ENCODE measurements around the gene HFE.
"Not testable (repeated sequence)": the region's sequence is repeated elsewhere in the genome, so short reads cannot be mapped to it uniquely, and the experiment has no call there.

The HFE gene

DNA sequence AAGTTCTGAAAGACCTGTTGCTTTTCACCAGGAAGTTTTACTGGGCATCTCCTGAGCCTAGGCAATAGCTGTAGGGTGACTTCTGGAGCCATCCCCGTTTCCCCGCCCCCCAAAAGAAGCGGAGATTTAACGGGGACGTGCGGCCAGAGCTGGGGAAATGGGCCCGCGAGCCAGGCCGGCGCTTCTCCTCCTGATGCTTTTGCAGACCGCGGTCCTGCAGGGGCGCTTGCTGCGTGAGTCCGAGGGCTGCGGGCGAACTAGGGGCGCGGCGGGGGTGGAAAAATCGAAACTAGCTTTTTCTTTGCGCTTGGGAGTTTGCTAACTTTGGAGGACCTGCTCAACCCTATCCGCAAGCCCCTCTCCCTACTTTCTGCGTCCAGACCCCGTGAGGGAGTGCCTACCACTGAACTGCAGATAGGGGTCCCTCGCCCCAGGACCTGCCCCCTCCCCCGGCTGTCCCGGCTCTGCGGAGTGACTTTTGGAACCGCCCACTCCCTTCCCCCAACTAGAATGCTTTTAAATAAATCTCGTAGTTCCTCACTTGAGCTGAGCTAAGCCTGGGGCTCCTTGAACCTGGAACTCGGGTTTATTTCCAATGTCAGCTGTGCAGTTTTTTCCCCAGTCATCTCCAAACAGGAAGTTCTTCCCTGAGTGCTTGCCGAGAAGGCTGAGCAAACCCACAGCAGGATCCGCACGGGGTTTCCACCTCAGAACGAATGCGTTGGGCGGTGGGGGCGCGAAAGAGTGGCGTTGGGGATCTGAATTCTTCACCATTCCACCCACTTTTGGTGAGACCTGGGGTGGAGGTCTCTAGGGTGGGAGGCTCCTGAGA, at the start of gene HFE:
Gene HFE (plus strand): TSS at position 146 of the 832 bp plus-strand sequence. CDS start 12 bp downstream, at position 158.
- no peak for DNase-seq (ENCODE audit: low read depth, low spot score)

GRCh38 chr6:26041946-26042345, 45.3 kb upstream of the HFE start:
- no peak for DNase-seq (ENCODE audit: low read depth, low spot score)

DNA sequence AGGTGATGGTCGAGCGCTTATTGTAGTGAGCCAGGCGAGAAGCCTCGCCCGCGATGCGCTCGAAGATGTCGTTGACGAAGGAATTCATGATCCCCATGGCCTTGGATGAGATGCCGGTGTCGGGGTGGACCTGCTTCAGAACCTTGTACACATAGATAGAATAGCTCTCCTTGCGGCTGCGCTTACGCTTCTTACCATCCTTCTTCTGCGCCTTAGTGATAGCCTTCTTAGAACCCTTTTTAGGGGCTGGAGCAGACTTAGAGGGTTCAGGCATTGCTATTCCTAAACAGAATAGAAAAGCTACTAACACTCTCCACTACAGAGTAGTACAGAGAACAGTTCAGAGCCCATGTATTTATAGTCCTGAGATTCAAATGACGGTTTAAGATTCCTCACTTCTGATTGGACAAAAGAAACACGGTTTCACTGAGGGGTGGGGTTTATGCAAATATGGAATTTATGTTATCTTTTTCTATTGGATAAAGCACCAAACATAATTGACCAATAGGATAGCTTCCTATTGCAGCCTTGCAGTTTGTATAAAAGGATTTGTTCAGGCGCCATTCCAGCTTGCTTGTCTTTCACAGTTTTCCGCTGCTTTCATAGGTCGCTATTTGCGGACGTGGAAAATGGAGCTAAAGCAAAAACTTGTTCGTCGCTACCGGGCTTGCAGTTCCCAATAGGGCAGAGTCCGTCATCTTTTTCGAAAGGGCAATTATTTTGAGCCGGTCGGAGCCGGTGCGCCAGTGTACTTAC, 43.7 kb upstream of the HFE start:
- DNase-seq (ENCODE audit: low read depth, low spot score): no peak

GRCh38 chr6:26044140-26045064, 42.8 kb upstream of the HFE start:
- no peak for DNase-seq (ENCODE audit: low read depth, low spot score)

DNA sequence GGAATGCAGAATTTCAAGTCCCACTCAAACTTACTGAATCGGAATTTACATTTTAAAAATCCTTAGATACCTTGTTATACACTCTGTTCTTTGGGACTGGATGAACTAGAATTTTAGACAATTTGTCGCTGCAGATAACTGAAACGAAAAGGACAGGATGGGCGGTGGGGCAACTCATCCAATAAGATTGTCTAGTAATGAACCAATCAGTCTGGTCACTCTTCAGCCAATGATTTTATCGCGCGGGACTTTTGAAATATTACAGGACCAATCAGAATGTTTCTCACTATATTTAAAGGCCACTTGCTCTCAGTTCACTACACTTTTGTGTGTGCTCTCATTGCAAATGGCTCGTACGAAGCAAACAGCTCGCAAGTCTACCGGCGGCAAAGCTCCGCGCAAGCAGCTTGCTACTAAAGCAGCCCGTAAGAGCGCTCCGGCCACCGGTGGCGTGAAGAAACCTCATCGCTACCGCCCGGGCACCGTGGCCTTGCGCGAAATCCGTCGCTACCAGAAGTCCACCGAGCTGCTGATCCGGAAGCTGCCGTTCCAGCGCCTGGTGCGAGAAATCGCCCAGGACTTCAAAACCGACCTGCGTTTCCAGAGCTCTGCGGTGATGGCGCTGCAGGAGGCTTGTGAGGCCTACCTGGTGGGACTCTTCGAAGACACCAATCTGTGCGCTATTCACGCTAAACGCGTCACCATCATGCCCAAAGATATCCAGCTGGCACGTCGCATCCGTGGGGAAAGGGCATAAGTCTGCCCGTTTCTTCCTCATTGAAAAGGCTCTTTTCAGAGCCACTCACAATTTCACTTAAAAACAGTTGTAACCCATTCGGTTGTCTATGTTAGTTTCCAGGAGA, 41.9 kb upstream of the HFE start:
- no peak for DNase-seq (ENCODE audit: low read depth, low spot score)

DNA sequence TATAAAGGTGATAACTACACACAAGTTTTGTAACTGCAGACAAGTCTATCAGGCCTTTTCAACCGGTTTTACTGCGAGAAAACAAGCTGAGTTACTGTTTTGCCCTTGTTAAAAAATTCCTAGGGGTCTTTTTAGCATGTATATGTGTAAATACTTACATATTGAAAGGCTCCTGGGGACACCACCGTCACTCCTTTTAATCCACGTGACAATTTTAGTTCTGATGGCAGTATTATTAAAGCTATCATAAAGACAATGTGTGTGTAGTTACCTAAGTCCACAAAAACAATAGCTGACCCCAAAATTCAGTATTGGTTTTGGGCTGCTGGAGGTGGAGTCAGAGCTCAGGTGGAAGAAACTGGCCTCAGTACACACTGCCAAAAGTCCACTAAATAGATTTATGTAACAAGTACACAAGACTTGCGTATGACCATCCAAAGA, 41.3 kb upstream of the HFE start:
- no peak for DNase-seq (ENCODE audit: low read depth, low spot score)

GRCh38 chr6:26047329-26047728, 39.9 kb upstream of the HFE start:
- not testable (repeated sequence) for DNase-seq (ENCODE audit: low read depth, low spot score)

- DNase-seq (ENCODE audit: low read depth, low spot score): no peak
Measured at GRCh38 chr6:26048590-26048989, 38.6 kb upstream of the HFE start.

GRCh38 chr6:26051665-26052310, 35.4 kb upstream of the HFE start:
- DNase-seq (ENCODE audit: low read depth, low spot score): no peak

DNA sequence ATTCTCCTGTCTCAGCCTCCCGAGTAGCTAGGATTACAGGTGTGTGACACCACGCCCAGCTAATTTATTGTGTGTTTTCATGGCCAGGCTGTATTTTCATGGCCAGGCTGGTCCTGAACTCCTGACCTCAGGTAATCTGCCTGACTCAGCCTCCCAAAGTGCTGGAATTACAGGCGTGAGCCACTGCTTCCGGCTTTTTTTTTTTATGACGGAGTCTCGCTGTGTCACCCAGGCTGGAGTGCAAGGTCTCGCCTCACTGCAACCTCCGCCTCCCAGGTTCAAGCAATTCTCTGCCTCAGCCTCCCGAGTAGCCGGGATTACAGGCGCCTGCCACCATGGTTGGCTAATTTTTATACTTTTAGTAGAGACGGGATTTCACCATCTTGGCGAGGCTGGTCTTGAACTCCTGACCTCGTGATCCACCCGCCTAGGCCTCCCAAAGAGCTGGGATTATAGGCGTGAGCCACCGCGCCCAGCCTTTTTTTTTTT, 34.4 kb upstream of the HFE start:
- DNase-seq (ENCODE audit: low read depth, low spot score): not testable (repeated sequence)

DNA sequence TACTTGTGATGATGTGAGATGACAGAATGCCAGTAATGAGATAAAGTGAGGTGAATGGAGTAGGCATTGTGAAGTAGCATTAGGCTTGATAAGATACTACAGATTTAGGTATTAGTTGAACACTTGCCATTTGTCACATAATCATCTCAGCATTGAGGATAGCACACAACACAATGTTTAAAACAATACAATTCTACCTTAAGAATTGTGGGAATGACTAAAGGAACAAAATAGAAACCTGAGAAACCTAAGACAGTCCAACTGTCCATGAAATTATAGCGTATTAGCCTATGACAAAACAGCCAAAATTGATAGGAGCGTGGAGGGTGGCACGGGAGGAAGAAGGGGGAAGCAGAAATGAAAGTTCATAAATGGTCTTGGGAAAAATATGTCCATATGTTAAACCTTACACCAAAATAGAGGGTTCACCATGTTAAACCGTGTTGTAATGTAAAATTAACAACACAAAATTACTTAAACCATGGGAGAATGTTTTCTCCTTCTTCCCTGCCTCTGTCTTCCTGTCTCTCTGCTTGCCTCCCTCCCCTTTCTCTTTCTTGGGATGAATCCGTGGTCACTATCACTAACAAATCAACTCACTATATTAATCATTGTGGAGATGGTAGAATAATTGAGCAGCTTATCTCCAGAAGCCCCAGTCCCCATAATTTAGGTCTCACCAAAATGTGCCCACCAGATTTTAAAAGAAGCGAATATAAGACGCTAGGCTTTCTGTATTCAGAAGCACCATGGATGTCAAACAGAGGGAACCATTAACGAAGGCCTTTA, 33.0 kb upstream of the HFE start:
- no peak for DNase-seq (ENCODE audit: low read depth, low spot score)

DNA sequence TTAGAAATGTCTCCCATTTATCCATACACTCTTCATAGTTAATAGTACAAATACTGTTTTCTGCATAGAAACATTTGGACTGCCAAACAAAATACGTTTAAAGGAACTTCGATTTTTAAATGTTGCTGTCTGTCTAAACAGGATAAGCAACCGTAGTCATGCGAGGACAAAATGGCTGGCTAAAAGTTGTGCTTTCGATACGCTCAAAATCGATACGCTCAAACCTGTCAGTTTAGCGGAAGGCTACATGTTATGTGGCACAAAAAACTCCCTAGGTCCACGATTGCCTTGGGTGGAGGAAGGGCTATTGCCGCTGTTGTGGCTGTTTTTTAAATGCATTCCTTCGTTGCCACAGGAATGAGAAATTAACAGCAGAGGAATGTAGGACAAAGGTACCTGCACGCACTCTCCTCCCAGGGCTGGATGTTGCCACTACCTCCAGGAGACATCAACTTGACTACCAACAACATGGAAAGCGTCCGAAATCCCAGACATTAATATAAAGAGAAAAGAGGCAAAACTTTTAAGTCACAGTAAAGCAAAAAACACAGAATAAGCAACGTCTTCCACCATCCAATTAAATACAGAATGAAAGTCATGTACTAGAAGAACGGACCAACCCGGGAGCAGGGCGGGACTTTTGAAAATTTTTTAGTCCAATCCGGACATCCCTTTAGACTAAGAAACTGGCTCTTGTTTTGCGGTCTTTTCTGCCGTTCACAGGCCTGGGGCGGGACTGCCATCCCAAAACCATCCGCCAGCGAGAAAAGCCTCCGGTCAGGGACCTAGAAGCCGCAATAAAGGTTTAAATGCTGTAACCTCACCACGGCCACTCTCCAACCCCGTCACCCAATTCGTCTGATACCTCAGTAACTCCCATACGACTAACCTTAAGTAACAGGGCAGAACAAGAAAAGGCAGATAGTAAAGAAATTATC, 32.2 kb upstream of the HFE start:
- DNase-seq (ENCODE audit: low read depth, low spot score): no peak

DNA sequence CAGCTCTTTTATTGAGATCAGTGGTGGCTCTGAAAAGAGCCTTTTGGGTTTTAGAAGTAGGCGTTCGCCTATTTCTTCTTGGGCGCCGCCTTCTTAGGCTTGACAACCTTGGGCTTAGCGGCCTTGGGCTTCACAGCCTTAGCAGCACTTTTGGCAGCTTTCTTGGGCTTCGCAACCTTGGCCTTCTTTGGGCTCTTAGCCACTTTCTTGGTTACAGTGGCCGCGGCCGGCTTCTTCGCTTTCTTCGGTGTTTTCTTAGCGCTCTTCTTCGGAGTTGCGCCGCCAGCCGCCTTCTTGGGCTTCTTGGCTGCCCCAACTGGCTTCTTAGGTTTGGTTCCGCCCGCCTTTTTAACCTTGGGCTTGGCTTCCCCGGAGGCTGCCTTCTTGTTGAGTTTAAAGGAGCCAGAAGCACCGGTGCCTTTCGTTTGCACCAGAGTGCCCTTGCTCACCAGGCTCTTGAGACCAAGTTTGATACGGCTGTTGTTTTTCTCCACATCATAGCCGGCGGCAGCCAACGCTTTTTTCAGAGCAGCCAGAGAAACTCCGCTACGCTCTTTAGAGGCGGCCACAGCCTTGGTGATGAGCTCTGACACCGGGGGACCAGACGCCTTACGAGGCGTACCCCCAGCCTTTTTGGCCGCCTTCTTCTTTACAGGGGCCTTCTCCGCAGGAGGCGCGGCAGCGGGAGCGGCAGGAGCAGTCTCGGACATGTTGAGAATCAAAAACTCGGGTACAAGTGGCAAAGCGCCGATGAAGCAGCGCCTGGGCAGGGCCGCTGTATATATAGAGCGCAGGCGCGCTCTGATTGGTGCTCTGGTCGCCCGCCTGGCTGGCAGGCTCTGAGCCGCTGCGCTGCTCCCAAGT, 31.3 kb upstream of the HFE start:
- no peak for DNase-seq (ENCODE audit: low read depth, low spot score)

DNA sequence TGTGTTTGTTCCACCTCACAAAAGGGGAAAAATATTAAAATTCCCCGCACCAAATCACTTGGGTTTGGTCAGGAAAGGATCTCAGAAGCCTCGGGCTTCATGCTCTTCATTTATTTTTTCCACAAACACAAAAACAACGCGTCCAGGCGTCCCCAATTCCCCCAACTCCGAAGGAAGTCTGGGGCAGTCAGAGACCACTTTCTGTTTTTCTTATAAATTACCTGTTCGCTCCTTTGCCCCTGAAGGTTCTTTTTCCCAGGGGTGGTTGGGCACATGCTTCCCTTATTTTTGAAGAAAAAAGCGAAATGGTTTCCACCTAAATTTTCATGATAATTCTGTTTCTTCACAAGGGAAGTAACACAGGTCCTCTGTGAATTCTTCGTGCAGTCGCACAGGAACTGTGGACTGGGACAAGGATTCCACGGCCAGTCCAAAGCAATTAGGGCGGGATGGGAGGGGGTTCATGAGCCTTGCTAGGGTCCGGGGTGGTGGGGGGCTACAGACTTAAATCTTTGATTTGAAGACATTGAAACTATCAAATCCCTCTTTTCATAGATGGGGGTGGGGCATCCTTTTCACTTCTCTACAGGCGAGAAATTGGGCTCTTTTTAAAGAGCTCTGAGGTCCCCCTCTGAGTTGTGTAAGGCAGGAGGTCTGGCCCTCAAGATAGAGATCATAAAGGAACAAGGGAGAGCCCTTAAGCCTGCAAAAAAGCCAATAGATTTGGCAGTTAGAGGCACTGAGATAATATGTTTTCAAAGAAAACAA, 30.5 kb upstream of the HFE start:
- DNase-seq (ENCODE audit: low read depth, low spot score): no peak

GRCh38 chr6:26057899-26058298, 29.3 kb upstream of the HFE start:
- DNase-seq (ENCODE audit: low read depth, low spot score): no peak

- DNase-seq (ENCODE audit: low read depth, low spot score): not testable (repeated sequence)
Measured at GRCh38 chr6:26058477-26059033, 28.7 kb upstream of the HFE start.
